Measurements from ENCODE around the gene GRID1. TPM values are rescaled to one million over a fixed set of nuclear protein-coding genes. Genes with fewer than 3 reads are reported as not detected.

GRID1 gene
- total RNA-seq, 1 donor from 2014 or later, result 1.4 TPM

DNA sequence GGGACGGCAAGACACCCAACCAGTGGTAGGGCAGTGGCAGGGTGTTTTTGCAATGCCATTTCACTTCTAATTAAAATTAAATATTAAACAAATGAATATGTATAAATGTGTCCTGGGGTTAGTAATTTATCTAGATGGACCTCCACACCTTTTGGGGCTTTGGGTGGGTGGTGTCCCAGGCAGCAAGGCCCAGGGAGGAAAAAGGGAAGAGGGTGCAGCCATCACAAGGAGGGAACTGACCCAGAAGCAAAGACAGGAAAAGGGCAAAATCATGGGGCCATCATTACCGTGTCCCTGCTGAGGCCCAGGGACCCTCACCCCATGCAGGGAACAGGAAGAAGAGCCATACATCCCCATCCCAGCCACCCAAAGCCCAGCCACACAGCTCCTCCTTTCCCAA lies 204.6 kb downstream of the GRID1 start:
- no peaks in the 10 kb centered on the region for H3K27me3 ChIP-seq
- intact Hi-C loops (cut with DNase I), result no loop called here
- DNase-seq (ENCODE audit: low spot score in 2 of 2), result peak in 1 of 2 donors; percentile 24
- H3K36me3 ChIP-seq, result no peaks in the 10 kb centered on the region
- H3K4me1 ChIP-seq, result no peaks in the 10 kb centered on the region
- no peak overlapping the region for H3K4me3 ChIP-seq
- TF ChIP-seq, protein P1, sequence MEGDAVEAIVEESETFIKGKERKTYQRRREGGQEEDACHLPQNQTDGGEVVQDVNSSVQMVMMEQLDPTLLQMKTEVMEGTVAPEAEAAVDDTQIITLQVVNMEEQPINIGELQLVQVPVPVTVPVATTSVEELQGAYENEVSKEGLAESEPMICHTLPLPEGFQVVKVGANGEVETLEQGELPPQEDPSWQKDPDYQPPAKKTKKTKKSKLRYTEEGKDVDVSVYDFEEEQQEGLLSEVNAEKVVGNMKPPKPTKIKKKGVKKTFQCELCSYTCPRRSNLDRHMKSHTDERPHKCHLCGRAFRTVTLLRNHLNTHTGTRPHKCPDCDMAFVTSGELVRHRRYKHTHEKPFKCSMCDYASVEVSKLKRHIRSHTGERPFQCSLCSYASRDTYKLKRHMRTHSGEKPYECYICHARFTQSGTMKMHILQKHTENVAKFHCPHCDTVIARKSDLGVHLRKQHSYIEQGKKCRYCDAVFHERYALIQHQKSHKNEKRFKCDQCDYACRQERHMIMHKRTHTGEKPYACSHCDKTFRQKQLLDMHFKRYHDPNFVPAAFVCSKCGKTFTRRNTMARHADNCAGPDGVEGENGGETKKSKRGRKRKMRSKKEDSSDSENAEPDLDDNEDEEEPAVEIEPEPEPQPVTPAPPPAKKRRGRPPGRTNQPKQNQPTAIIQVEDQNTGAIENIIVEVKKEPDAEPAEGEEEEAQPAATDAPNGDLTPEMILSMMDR (IDR thresholded peaks at IDR 0.05), result no peak
- H3K27ac ChIP-seq, result no peak overlapping the region
- no peaks in the 10 kb centered on the region for H3K9me3 ChIP-seq

DNA sequence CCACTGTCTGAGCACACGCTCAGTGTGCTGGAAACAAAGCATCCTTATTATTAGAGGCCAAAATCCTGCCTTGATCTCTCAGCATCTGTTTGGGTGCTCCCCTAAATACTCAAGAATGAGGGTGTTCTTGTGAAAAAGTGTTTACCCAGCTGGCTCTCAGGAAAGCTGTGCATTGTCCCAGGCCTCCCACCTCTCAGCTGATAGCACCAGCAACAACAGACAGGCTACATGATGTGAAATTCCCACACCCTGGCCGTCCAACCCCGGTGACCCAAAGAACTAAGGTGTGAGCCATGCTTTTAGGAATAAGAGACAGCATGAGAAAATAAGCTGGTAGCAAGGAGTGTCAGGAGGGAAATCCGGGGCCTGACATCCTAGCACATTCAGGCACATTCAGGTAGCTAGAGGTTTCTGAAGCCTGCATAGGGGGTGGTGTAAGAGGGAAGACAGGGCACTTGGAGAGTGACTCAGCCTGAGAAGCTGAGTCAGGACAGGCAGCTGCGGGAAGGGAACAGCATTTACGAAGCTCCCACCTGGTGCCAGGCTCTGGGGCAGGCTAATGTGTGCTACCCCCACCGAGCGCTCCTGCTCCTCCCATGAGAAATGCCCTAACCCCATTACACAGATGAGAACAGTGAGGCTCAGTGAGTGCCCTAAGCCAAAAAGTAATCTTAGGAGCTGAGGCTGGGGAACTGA lies 205.6 kb downstream of the GRID1 start:
- intact Hi-C loops (cut with DNase I), result no loop called here
- no peaks in the 10 kb centered on the region for H3K27me3 ChIP-seq
- no peaks in the 10 kb centered on the region for H3K4me1 ChIP-seq
- DNase-seq (ENCODE audit: low spot score in 2 of 2), result no peak
- H3K9me3 ChIP-seq, result no peaks in the 10 kb centered on the region
- no peak overlapping the region for H3K27ac ChIP-seq
- no peak overlapping the region for H3K4me3 ChIP-seq
- TF ChIP-seq, protein P1 (IDR thresholded peaks at IDR 0.05), result no peak
- H3K36me3 ChIP-seq, result no peaks in the 10 kb centered on the region

- no peaks in the 10 kb centered on the region for H3K27me3 ChIP-seq
- TF ChIP-seq, protein P1 (IDR thresholded peaks at IDR 0.05), result no peak
- no peaks in the 10 kb centered on the region for H3K4me1 ChIP-seq
- intact Hi-C loops (cut with DNase I), result no loop called here
- no peaks in the 10 kb centered on the region for H3K36me3 ChIP-seq
- no peak overlapping the region for H3K27ac ChIP-seq
- no peak overlapping the region for H3K4me3 ChIP-seq
- no peak for DNase-seq (ENCODE audit: low spot score in 2 of 2)
- H3K9me3 ChIP-seq, result no peaks in the 10 kb centered on the region
Observed at GRCh38 chr10:86159797-86160196, 206.8 kb downstream of the GRID1 start.

- Histone ChIP-seq H3K4me3 (no peak overlapping the region), H3K4me1 (no peaks in the 10 kb centered on the region), H3K27me3 (no peaks in the 10 kb centered on the region), H3K36me3 (no peaks in the 10 kb centered on the region), H3K27ac (no peak overlapping the region), H3K9me3 (no peaks in the 10 kb centered on the region)
- intact Hi-C loops (cut with DNase I), result no loop called here
- TF ChIP-seq, protein P1 (IDR thresholded peaks at IDR 0.05), result no peak
- DNase-seq (ENCODE audit: low spot score in 2 of 2), result no peak
Observed at GRCh38 chr10:86155054-86155921, 211.3 kb downstream of the GRID1 start.

GRCh38 chr10:86153751-86154150 lies 212.8 kb downstream of the GRID1 start:
- H3K9me3 ChIP-seq, result no peaks in the 10 kb centered on the region
- no peak for DNase-seq (ENCODE audit: low spot score in 2 of 2)
- TF ChIP-seq, protein P1 (IDR thresholded peaks at IDR 0.05), result no peak
- no peaks in the 10 kb centered on the region for H3K4me1 ChIP-seq
- H3K36me3 ChIP-seq, result no peaks in the 10 kb centered on the region
- H3K4me3 ChIP-seq, result no peak overlapping the region
- H3K27ac ChIP-seq, result no peak overlapping the region
- no peaks in the 10 kb centered on the region for H3K27me3 ChIP-seq
- intact Hi-C loops (cut with DNase I), result no loop called here
